HG03354 (cell line): ENCODE results near the gene FBXW5.

Experiments
- ATAC-seq: cut with Tn5 transposase; IDR thresholded peaks from one replicate; pipeline ENCODE4 v1.9.1; 2021; ENCODE audit warnings: mild to moderate bottlenecking; ENCODE audit not compliant: unreplicated experiment, poor library complexity, severe bottlenecking

The FBXW5 gene

DNA sequence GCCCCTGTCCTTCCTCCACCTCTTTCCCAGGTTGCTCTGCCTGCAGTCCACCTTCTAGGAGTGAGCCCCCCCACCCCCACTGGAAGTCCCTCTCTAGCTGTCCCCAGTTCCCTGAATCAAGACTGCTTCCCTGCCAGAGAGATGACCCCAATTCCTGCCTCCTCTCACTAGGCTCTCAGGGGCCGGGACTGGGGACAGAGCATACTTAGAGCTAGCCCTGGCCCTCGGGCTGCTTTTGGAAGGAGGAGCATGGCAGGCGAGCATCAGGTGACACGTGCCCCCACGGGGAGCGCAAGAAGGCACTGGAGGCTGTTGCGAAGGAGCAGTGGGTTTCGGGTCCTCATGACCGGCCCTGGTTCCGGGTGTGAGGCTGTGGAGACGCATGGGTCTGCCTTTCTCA is 48.5 kb downstream of the FBXW5 start:
- ATAC-seq: no peak

DNA sequence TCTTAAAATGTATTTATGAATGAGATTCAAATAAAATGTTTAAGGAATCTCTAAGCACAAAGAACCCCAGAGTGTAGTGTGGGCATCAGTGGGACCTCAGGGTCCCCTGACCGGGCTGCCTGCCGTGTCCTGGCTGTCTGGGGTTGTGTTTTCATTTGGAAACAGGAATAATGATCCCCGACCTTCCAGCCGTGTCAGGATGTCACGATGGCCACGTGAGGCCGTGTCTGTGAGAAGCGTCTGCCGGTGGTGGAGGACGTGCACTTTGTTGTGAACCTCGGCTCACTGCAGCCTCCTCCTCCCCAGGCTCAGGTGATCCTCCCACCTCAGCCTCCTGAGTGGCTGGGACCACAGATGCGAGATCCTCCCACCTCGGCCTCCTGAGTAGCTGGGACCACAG is 53.9 kb downstream of the FBXW5 start:
- ATAC-seq: no peak
